LoVo (cell line): ENCODE data around the gene PIH1D1.

Experiments used
- DNase-seq: peaks from one replicate; pipeline ENCODE4 v3.0.0-alpha.2; 2016; ENCODE audit warnings: low spot score

The PIH1D1 gene

DNA sequence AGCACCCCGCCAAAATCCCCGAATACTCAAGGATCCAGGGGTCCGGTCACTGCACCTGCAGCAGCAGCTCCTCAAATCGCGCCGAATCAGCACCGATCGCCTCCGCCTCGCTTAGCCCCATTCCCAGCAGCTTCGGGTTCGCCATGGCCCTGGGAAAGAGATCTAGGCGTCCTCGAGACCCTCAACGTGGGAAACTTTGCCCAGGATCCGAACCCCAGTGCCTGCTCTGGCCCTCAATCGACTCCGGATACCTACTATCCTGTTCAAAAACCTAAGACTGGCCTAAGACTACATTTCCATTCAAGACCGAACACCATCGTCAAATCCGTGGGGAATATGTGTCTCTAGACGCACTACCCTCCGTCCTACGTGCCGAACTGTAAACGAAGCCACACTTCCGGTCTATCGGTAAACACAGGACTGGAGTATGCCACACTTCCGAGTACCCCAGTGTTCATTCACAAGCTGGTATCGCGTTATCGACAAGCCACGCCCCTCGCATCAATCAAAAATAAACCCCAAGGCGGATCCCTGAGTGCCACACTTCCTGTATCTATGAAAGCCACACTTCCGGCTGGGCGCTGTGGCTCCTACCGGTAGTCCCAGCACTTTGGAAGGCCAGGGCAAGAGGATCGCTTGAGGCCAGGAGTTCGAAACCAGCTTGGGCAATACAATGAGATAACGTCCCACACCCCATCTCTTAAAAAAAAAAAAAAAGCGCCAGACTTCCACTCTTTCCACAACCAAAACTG, at the start of gene PIH1D1:
TSS of gene PIH1D1 (minus strand) at position 385 of the 752 bp plus-strand sequence. CDS start at position 145, 240 bp downstream.
- DNase-seq: peak; percentile 99

DNA sequence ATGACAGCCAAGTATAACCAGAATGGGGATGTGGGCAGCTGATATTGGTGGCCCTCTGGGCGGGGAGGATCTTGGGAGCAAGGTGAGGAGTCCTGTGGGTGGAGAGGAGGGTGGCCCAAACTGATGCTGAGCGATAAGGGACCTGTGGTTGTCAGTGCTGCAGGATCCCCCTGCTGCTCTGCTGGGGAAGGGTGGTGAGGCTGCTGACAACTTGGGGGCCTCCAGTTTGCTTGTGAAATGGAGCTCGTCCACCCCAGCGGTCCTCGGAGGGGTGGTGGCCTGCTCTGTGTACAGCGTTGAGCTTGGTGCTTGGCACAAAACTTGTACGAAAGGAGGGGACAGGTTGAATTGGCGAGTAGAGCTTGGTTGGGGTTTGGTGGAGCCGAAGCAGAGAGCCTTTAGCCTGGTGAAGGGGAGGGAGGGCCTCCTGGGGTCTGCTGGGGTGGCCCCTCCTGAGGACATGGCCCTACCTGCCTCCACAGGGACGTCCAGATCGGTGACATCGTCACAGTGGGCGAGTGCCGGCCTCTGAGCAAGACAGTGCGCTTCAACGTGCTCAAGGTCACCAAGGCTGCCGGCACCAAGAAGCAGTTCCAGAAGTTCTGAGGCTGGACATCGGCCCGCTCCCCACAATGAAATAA, 47.5 kb upstream of the PIH1D1 start:
- no peak for DNase-seq

GRCh38 chr19:49498475-49498874, 46.9 kb upstream of the PIH1D1 start:
- DNase-seq: no peak

- no peak for DNase-seq
Measured at GRCh38 chr19:49497789-49498103, 46.1 kb upstream of the PIH1D1 start.

- peak; percentile 63 for DNase-seq
Measured at GRCh38 chr19:49497047-49497788, 45.6 kb upstream of the PIH1D1 start.

- DNase-seq: no peak
Measured at GRCh38 chr19:49496574-49497008, 45.0 kb upstream of the PIH1D1 start.

GRCh38 chr19:49492573-49493405, 41.2 kb upstream of the PIH1D1 start:
- DNase-seq: peak; percentile 57

- DNase-seq: no peak
Measured at GRCh38 chr19:49491804-49492572, 40.4 kb upstream of the PIH1D1 start.

DNA sequence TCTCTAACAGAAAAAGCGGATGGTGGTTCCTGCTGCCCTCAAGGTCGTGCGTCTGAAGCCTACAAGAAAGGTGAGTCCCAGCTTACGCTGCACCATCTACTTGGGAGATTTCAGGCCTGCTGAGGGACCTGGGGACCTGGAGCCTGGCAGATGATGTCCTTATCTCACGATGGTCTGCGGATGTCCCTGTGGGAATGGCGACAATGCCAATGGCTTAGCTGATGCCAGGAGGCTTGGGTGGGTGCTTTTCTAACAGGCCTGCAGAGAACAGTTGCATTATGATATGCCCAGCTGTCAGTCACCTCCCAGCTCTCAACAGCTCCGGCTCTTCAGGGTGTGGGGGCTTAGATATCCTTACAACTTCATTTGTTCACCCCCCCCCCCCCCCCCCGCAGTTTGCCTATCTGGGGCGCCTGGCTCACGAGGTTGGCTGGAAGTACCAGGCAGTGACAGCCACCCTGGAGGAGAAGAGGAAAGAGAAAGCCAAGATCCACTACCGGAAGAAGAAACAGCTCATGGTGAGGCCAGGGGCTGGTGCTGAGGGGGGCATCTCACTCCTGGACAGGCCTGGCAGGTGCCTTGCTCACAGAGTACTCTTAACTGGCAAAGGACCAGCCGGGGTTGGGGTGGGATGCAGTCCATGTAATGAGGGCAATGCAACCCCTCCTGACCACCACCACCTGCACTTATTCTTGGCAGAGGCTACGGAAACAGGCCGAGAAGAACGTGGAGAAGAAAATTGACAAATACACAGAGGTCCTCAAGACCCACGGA, 39.6 kb upstream of the PIH1D1 start:
- no peak for DNase-seq

DNA sequence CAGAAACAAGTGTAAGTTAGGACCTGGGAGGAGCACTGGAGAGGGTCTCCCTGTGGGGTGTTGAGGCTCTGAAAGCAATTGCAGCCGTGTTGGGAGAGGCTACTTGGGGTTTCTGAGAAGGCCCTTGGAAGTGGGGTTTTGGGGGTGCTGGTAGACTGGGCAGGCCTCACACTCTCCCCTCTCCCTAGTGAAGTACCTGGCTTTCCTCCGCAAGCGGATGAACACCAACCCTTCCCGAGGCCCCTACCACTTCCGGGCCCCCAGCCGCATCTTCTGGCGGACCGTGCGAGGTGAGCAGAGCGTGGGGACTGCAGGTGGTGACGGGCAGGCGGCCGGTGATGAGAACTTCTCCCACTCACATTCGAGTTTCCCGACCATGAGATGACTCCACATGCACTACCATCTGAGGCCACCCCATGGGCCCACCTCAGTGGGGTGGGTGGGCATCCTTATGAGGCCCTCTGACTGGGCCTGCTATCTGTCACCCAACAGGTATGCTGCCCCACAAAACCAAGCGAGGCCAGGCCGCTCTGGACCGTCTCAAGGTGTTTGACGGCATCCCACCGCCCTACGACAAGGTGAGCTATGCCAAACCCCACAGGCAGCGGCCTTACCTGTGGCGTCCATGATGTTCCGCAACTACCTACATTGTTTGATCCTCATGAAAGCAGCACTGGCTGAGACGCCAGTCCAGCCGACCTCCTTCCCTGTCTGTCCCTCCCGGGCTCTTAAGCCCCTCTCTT, 38.8 kb upstream of the PIH1D1 start:
- DNase-seq: no peak

GRCh38 chr19:49489601-49490167, 38.1 kb upstream of the PIH1D1 start:
- DNase-seq: no peak

GRCh38 chr19:49488863-49489537, 37.4 kb upstream of the PIH1D1 start:
- DNase-seq: no peak

GRCh38 chr19:49488046-49488862, 36.6 kb upstream of the PIH1D1 start:
- DNase-seq: no peak

DNA sequence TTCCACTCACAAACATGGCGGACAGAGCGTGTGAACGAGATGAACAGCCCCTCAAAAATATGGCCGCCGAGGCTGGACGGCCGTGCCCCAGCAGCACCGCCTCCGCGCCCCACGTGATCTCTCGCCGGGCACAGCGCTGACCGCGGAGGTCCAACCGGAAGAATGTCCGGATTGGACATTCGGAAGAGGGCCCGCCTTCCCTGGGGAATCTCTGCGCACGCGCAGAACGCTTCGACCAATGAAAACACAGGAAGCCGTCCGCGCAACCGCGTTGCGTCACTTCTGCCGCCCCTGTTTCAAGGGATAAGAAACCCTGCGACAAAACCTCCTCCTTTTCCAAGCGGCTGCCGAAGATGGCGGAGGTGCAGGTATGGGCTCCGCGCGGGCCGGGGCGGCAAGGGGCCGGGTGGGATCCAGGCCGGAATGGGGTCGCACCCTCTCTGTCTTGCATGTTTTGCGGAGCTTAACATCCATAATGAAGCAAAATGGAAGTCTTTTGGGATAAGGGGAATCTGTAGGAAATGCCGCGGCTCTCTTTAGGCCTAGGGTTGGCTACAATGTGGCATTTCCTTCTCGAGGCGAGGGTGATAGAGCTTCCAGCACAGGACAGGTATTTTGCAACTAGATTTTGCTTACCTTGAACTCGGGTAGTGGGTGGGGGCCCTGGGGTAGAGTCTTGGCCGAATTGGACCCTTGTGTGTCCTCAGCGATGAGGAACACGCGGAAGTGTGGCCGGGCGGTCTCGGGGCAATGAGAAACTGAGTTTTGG, 35.8 kb upstream of the PIH1D1 start, which contains the start of gene RPL13A:
TSS of gene RPL13A (plus strand) at position 332 of the 769 bp plus-strand sequence. CDS start at position 354, 22 bp downstream.
- peak; percentile 99 for DNase-seq

GRCh38 chr19:49486710-49487276, 35.2 kb upstream of the PIH1D1 start:
- DNase-seq: no peak

DNA sequence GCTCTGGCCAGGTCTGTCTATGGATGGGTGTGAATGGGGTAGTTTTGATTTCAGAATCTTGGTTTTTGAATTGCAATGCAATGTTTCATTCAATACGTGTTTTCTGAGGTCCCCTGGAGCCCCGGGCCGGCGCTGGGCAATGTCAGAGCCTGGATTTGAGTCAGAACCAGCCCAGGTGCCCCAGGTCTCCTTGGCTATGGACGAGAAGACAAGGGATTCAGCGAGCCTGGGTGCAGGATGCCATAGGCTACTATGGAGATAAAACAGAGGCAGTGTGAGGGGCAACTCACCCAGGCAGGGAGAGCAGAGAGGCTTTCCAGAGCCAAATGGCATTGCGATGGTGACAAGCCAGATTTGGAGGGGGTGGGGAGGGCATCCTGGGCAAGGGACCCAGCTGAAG, 34.6 kb upstream of the PIH1D1 start:
- DNase-seq: no peak
